A172 (cell line): ENCODE measurements around the gene POMT2. TPM values are rescaled to one million over a fixed set of nuclear protein-coding genes. Genes with fewer than 3 reads are reported as not detected.
"Not testable (repeated sequence)": the region's sequence is repeated elsewhere in the genome, so short reads cannot be mapped to it uniquely, and the experiment has no call there.

Experiments
- DNase-seq: peaks from one replicate; pipeline ENCODE4 v3.0.0-alpha.2; 2015; ENCODE audit warnings: low spot score
- total RNA-seq: library from RNA; depleted of rRNA; stranded (reverse); fragments of >200 nt; shearing (Covaris generic); gene quantifications from 2 replicates; pipeline ENCODE4 v1.2.3, GENCODE V29; 2014

POMT2 gene
- total RNA-seq, 1 experiment from 2014 or later, result 14.5 TPM

DNA sequence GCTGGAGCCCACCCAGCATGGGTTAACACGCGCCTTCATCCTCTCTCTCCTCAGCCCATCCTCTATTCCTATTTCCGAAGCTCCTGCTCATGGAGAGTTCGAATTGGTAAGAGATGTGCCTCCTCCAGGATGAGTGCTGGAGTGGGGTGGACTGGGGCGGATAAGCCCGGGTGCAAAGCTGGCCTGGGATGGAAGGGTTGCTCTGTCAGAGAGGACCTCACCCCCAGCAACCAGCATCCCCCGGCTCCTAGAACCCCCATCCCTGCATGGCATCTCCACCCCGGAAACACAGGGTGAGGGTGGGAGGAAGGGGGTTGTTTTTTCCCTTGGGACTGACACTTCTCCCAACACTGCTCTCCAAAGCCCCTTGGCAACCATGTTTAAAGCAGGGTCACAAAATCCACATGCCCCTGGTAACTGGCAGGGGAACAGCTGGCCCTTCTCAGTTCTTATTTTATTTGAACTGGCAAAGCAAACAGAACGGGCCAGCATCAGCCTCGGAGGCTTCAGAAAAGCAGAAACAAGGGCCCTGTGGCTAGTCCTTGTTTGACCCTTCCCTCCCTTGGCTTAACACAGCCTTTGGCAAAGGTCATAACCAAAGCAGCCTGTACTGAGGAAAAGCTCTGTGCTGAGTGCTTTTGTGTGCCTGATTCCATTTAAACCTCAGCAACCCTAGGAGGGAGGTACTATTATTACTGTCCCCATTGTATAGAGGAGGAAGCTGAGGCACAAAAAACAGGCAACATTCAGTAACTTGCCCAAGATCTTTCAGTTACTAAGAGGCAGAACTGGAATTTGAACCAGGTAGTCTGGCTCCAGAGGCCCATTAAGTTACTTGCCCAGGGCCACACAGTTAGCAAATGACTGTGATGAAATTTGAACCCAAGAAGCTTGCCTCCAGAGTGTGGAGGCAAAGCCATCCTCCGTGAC is 4.4 kb upstream of the POMT2 start:
- no peak for DNase-seq

DNA sequence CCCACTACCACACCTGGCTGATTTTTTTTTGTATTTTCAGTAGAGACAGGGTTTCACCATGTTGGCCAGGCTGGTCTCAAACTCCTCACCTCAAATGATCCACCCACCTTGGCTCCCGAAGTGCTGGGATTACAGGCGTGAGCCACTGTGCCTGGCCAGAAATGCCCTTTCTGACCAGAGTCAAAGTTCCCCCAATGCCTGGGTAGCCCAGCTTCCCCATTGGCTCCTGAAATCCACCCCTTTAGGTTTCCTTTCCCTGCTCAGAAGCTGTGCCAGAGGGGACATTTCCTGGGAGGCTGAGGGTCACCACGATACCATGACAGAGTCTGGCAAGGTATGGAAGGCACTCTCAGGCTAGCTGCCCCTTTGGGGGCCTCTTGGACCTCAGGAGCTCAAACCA is 3.6 kb upstream of the POMT2 start:
- no peak for DNase-seq

DNA sequence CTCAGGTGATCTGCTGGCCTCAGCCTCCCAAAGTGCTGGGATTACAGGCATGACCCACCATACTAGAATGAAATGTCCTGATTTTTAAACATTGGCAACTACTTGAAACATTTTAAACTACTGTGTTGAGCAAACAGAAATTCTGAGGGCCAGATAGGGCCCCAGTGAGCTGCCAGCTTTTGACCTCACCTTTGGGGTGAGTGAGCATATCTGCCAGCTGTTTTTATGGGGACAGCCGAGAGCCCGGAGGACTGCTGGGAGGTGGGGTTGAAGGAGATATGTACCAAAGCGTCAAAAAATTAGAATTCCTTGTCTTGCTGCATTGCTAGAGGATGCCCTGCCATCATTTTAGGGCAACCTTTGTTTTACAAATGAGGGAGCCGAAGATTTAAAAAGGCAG is 2.9 kb upstream of the POMT2 start:
- no peak for DNase-seq

DNA sequence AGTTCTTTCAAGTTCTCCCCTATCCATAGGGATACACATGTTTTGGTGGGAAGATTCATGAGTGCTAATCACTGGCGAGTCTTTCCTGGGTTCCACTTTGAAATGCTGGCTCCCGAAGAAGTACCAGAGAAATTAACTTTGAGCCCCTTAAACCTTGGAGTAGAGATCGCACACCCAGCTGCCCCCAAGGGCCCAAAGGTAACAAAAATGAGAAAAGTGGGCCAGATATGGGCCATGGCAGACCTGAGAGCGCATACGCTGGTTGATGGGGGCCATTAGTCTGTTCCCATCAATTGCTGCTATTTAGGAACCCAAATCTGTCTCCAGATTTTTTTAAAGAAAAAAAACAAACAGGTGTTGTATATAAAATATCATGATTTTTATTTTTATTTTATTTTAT is 2.3 kb upstream of the POMT2 start:
- no peak for DNase-seq

DNA sequence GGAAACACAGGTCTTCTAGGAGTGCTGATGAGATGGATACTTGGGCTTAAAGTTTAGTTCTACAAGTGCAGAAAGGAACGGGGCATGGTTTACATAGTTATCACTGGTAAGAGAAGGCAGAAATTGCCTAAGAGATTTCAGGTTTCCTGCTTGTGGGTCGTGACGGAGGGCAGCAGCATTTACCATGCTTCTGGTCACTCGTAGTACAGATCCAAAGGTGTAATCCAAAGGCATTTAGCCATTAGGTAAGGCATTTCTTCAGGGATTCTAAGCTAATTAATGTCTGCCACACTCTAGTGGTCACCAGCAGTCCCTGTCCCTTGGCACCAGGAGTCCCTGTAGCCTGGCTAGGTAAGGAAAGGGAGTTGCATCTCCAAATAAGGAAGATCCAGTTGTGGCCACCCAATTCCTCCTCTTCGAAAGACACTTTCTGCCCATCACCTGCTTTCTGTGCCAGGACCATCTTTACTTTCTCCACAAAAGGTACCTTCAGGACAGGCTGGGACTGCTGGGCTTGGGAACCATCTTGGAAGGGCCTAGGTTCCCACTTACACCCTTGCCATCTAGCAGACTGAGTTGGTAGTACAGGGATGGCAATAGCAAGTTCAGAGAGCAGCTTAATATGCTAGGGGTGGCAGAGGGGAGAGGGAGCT is 1.7 kb upstream of the POMT2 start:
- DNase-seq, result no peak

DNA sequence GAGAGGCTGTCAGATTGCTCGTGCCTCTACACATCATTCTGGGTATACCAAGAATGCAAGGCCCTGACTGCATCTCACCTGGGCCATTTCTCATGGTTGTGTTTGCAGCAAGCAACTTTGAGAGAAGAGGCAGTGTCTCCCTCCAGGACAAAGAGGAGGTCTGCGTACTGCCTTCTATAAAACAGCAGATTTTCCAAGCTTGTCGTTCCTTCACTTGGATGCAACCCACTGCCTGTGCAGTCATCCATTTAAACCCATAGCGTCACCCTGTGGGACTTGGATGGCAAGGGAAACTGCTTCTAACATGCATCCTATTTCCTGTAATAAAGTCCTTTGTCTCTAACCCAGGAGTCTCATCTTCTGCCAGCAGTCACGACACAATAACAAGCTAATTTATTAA is 1.3 kb downstream of the POMT2 start:
- no peak for DNase-seq

DNA sequence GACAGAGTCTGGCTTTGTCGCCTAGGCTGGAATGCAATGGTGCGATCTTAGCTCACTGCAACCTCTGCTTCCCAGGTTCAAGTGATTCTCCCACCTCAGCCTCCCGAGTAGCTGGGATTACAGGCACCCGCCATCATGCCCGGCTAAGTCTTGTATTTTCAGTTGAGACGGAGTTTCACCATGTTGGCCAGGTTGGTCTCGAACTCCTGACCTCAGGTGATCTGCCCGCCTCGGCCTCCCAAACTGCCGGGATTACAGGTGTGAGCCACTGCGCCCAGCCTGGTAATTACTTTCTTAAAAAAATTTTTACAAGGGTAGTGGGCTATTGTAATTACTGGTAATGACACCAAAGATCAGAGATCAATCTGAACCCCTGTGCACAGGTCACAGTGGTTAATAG is 1.9 kb downstream of the POMT2 start:
- not testable (repeated sequence) for DNase-seq

DNA sequence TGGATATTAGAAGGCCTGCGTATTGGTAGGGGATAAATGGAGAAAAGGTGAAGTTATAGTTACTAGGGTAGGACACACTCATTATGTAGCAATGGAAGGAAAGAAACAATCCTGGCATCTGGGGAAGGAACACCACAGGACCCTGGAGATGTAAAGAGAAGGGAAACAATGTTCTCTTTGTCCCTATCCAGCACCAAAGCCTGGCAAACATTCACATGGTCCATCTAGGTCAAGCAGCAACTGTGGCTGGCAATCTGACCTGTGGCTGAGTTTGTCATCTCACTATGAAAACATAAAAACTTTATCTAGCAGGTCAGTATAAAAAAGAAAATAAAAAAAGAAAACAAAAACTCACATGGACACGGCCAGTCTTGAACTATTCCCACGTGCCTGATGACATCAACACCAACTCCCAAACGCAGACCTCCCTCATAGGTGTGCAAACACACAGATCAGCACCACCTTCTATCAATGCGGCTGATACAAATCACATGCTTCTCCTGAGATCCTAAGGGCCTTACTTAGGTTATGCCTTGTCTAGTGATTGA is 2.6 kb downstream of the POMT2 start:
- no peak for DNase-seq

DNA sequence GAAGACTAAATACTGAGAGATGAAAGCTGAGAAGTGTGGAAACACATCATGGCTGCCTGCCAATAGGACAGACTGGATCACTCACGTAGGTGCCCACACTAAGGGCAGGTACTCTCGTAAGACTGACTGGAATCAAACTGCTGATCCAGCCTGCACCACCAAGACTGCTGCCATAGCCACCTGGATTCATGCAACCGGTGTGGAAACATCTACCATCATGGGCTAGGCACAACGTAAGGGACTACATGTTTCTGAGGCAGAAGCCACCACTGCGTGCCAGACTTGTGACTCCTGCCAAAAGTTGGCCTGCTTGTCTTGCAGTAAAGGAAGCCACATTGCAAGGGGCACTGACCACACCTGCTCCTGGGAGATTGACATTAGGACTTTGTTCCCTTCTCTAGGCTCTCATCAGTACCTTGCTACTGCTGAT is 3.8 kb downstream of the POMT2 start:
- DNase-seq, result no peak

DNA sequence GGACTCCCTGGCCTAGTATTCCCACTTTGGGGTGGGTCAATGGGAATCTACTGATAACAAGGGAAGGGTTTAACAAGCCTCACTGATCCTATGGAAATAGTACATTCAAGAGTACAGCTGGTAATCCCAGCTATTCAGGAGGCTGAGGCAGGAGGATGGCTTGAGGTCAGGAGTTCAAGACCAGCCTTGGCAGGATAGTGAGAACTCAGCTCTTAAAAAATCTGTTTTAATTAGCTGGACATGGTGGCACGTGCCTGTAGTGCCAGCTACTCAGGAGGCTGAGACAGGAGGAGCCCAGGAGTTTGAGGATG is 4.5 kb downstream of the POMT2 start:
- no peak for DNase-seq

DNA sequence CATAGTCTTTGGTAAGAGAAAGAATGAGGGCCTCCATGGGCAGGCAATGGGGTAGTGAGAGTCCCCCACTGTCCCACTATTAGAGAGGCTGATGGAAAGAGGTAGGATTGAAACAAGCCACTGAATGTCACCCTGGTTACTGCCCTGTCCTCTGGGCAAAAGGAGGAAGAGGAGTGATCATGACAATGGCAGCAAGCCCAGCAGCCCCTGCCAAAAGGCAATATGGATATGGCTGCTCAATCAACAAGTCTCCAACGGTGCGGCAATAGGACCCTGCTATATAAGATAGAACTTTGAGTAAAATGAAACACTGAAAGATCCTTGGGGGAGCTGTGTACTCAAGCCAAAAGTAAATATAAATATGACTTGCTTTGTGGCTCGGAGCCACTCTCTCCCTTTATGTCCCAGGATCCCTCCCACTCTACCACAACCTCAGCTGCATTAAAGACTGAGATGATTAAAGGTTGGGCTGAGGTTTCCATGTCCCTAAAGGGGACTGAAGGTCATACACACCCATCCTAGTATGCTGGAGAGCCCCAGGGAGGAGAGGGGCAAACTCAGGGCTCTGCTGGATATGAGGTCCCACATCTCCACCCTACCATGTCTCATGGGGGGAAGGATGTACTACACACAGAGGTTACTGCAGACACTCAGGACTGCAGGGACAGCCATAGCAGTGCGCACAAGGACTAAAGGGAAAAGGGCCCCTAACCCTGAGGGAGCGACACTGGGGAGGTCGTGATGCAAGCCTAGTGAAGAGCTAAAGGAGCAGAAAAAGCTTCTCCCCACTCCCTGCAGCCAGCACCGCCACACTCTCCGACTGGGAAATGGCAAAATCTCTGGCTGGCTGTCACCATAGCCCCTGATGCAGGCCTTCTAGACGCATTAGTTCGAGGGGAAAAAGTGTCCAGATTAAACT is 5.9 kb downstream of the POMT2 start:
- no peak for DNase-seq

DNA sequence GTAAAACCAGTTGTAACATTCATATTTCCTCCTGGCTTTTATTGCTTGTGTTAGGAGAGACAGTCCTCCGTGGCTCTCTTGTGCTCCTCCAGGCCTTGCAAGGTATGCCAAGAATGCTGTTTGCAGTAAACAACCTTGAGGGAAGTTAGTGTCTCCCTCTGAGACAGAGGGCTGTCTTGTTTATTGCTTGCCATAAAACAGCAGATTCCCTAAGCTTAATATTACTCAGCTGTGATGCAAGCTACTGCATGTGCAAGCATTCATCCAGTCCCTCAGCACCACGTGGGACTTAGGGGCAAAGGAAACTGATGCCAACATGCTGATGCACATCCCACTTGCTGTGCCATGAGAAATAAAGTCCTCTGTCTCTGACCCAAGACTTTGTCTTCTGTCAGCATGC is 6.6 kb downstream of the POMT2 start:
- peak; percentile 66 for DNase-seq

DNA sequence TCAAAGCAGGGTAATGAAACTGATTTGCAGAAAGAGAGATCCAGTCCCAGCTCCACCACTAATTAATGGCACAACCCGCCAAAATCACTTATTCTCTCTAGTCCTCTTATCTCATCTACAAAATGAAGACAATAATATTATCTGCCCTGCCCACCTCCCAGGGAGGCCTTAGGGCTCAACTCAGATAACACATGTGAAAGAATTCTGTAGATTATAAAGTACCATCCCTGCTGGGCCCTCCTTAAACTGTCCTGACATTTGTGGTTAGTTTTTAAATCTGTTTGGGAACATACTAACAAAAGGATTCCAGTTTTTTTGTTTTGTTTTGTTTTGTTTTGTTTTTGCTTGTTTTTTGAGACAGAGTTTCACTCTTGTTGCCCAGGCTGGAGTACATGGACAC is 7.3 kb downstream of the POMT2 start:
- no peak for DNase-seq

DNA sequence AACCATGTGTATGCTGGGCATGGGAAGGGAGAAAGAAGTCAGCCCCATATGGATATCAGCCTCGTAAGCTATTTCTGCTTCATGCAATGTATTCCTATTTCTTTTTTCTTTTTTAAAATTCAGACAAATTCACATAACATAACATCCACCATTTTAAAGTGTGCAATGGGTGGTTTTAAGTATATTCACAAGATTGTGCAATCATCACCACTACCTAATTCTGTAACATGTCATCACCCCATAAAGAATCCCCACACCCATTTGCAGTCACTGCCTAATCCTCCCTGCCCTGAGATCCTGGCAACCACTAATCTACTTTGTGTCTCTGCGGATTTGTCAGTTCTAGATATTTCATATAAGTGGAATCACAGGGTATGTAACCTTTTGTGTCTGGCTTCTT is 9.5 kb downstream of the POMT2 start:
- DNase-seq, result no peak

DNA sequence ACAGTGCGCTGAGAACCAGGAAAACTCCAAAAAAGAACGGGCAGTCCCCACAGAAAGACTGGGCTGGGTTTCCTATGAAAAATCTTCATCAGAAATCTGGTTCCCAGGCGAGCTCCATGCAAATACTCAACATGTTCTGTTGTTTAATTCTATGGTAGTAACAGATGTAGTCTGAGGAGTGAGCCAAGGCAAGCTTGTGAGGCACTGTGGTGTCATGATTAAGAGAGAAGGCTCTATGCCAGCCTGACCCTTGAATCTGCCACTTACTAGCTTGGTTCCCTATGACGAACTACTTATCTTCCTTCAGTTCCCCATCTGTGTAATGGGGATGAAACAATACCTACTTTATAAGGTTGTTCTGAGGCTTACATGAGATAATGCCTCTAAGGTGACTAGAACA is 10.7 kb downstream of the POMT2 start:
- no peak for DNase-seq

DNA sequence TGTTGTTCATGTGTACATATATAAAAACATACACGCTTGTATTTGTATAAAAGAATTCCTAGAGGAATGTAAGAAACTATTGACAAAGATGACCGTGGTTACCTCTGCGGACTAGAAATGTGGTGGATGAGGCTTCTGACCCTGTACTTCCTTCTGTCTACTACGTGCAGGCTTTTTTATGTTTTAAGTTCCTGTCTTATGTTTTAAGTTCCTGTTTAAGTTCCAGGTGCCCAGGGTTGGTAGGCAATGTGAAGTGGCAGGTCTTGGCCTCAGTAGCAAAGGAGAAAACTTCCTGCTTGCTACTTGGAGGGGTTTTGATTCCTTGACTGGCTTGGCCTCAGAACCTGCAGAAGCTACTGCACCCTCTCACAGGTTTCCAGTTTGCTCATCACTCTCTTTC is 11.6 kb downstream of the POMT2 start:
- no peak for DNase-seq

DNA sequence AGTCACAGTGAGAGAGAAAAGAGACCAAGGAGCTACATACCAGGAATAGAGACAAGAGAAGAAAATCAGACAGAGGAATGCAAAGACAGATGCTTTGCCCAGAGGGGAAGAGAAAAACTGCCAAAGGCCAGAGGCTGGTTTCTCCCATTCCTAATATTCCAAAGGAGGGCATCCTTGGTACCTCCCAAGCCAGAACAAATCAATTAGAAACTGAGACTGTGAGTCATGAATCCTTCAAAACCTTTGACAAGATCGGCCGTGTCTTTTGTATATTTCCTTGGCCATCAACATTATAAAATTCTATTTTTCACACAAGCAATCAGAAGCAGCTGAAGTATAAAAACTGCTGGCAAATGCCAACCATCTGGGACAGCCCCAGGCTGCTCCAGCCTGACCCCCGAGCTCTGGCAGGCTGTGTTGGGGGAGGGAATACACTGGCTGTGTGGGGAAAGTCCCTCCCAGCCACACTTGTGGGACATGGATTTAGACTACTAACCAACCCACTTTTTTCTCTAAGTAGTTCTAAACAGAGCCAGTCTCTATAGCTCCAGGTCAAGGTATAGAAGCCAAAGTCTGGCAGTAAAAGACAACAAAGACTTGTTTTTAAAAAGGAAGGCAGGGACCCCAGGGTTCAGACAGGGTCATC is 13.7 kb downstream of the POMT2 start:
- DNase-seq, result no peak

DNA sequence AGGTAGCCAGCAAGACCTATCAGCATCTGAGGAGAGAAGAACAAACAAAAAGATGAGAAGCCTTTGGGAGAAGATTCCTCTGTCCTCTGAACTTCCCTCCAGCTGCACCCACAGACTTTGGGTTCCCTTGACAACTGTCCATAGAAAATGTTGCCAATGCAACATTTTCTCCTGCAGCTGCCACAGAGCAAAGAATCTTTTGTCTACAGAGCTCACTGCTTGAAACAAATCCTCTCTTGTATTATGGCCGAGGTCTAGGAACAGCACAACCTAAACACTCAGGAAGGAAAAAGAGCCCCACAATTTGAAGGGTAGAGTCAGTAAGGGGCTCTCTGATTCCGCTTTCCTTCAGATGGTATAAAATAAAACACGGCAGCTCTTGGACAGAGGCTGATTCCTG is 14.3 kb downstream of the POMT2 start:
- no peak for DNase-seq

DNA sequence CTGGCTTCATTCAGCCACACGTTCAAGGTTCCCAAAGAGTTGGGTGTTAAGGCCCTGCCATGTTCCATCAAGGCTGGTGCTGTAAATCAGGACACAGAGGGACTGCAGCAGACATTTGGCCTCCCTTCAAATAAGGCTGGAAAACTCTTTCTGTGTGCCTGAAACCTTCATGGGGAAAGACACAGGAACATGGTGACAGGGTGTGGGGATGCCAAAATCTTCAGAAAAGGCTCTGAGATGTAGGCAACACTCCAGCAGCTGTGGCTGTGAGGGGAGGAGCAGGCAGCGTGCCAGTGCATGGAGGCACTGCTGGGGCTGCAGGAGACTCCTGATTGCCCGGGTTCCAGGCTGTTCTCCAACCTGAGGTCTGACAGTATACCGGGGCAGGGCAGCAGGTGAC is 15.0 kb downstream of the POMT2 start:
- no peak for DNase-seq

DNA sequence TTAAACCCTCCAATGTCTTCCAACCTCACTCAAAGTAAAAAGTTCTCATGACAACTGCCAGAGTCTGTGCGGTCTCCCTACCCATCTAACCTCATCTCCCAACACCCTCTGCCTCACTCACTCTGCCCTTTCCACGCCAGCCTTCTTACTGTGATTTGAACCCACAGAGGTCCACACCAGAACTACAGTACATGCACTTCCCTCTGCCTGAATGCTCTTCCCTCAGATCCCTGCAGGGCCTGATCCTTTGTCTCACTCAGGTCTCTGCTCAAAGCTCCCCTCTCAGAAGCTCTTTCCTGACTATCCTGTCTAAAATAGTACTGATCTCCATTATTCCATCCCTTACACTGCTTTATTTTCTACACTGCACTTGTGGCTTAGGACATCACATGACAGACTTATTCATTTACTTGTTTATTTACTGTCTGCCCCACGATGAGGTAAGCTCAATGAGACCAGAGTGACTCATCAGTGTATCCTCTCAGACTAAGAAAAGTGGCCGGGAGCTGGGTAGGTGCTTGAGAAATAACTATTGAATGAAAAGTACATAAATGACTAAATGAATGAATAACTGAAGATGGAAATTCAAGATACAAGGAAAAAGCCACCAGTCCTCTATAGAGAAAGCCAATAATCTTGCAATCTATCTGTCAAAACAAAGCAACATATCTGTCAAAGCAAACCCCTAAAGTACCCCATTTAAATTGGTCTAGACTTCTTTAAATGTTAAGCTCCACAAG is 17.1 kb downstream of the POMT2 start:
- peak; percentile 86 for DNase-seq

DNA sequence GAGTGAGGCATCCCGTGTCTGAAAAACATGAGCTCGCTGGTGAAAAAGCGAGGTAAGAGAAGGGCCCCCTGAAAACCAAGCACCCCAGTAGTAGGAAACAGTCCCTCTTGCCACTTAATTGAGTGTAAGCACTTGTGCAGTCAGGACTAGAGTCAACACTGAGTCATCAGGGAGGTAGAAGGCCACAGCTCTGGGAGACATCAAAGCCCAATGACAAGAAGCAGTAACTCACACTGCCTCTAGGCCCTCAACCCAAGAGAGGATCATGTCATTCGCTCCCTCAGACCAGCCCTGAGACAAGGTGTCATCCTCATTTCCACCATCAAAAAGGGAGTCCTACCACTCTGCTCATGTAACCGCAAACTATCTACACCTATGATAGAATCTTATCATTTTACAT is 17.8 kb downstream of the POMT2 start:
- peak; percentile 79 for DNase-seq
